Transverse colon (tissue), 4 donors: ENCODE data around the gene INAVA. TPM values are rescaled to one million over a fixed set of nuclear protein-coding genes. Genes with fewer than 3 reads are reported as not detected.
"Not testable (repeated sequence)": the region's sequence is repeated elsewhere in the genome, so short reads cannot be mapped to it uniquely, and the experiment has no call there.

Experiments used
- DNase-seq: peaks from one replicate; pipeline ENCODE4 v3.0.0-alpha.2; 2019
- H3K27ac ChIP-seq, 4 donors: fragments of 200-600 bp; sonication (generic); 2 replicates each; pipeline ENCODE4 v1.5.1; 2016 to 2018; ENCODE audit warnings: inconsistent platforms in 4 of 4
- H3K27me3 ChIP-seq: fragments of 200-600 bp; sonication (generic); 2 replicates; pipeline ENCODE4 v1.5.1; 2017; ENCODE audit warnings: inconsistent platforms
- H3K36me3 ChIP-seq, 4 donors: fragments of 200-600 bp; sonication (generic); 2 replicates each; pipeline ENCODE4 v1.5.1; 2017 to 2019; ENCODE audit warnings: inconsistent platforms in 4 of 4
- H3K4me1 ChIP-seq, 4 donors: fragments of 200-600 bp; sonication (generic); 2 replicates each; pipeline ENCODE4 v1.5.1; 2017 to 2020; ENCODE audit warnings: inconsistent platforms in 4 of 4
- H3K4me3 ChIP-seq, 4 donors: fragments of 200-600 bp; sonication (generic); 1 replicate in 1 of 4; 2 replicates in 3 of 4; pipeline versions ENCODE4 v1.5.1 to v1.6.1; 2017 to 2019; ENCODE audit warnings: inconsistent platforms in 4 of 4
- H3K9me3 ChIP-seq, 2 donors: fragments of 200-600 bp; sonication (generic); 2 replicates each; pipeline ENCODE4 v1.5.1; 2017 to 2019; ENCODE audit warnings: inconsistent platforms in 2 of 2
- EP300 ChIP-seq: sonication (generic); formaldehyde crosslinking; IDR thresholded peaks from one replicate; pipeline ENCODE4 v1.6.1; 2017; ENCODE audit warnings: antibody characterized with exemption, low read depth
- POLR2A ChIP-seq: fragments of 450-650 bp; IDR thresholded peaks from one replicate; pipeline ENCODE4 v1.6.1; 2016; ENCODE audit warnings: antibody characterized with exemption, mild to moderate bottlenecking, moderate library complexity
- POLR2AphosphoS5 ChIP-seq, 3 donors: sonication (generic); formaldehyde crosslinking; IDR thresholded peaks; one replicate each; pipeline ENCODE4 v1.6.1; 2016; ENCODE audit warnings: antibody characterized with exemption in 3 of 3
- WGBS, 2 donors: methylation state at CpG; one replicate each; pipeline ENCODE4 v1.1.5; 2018; ENCODE audit warnings: low coverage in 1 of 2; 5-methylcytosine and 5-hydroxymethylcytosine counted together
- in situ Hi-C, 4 donors: fragments of 200-750 bp; cut with MboI; loops; one replicate each; pipeline versions ENCODE4 v1.15.0 to v1.15.1; 2017; ENCODE audit warnings: low sequenced_read_pairs in 3 of 4, low pct_ligation_motif_present in 1 of 4, low pct_unique_long_range_greater_than_20kb in 1 of 4
- intact Hi-C: fragments of 100-400 bp; cut with DNase I; formaldehyde crosslinking; loops from one replicate; pipeline ENCODE4 v1.15.1; 2023; ENCODE audit warnings: low total_unique reads
- total RNA-seq, 4 donors: library from RNA; depleted of rRNA; stranded (reverse); fragments of >200 nt; gene quantifications; one replicate each; pipeline ENCODE4 v1.1.0, GENCODE V29; 2016
- TF ChIP-seq, protein P1 (sequence below), 5 experiments: fragments of 200-600 bp in 3 of 5; fragments of 450-650 bp in 2 of 5; sonication (generic) in 3 of 5; IDR thresholded peaks; 1 replicate in 2 of 5; 2 replicates in 3 of 5; pipeline ENCODE4 v1.5.1; 2016 to 2017; ENCODE audit warnings: antibody characterized with exemption in 5 of 5, inconsistent platforms in 3 of 5, mild to moderate bottlenecking in 2 of 5, moderate library complexity in 1 of 5

INAVA gene
- total RNA-seq, 4 donors from 2014 or later, result 139 to 609 (median 265) TPM

- H3K27me3 ChIP-seq, result no peaks in the 10 kb centered on the region
- no peaks in the 10 kb centered on the region for H3K9me3 ChIP-seq
- in situ Hi-C loops, result no loop called here
- H3K36me3 ChIP-seq, result no peaks in the 10 kb centered on the region
- H3K4me1 ChIP-seq, result no peaks in the 10 kb centered on the region
- TF ChIP-seq POLR2A (no peak), POLR2AphosphoS5 (IDR thresholded peaks at IDR 0.05) (no peak), EP300 (no peak)
- TF ChIP-seq, protein P1, sequence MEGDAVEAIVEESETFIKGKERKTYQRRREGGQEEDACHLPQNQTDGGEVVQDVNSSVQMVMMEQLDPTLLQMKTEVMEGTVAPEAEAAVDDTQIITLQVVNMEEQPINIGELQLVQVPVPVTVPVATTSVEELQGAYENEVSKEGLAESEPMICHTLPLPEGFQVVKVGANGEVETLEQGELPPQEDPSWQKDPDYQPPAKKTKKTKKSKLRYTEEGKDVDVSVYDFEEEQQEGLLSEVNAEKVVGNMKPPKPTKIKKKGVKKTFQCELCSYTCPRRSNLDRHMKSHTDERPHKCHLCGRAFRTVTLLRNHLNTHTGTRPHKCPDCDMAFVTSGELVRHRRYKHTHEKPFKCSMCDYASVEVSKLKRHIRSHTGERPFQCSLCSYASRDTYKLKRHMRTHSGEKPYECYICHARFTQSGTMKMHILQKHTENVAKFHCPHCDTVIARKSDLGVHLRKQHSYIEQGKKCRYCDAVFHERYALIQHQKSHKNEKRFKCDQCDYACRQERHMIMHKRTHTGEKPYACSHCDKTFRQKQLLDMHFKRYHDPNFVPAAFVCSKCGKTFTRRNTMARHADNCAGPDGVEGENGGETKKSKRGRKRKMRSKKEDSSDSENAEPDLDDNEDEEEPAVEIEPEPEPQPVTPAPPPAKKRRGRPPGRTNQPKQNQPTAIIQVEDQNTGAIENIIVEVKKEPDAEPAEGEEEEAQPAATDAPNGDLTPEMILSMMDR (IDR thresholded peaks at IDR 0.05), result no peak
- 96% methylated on average over 11 of the region's 11 CpGs; no CpG with 5 or more reads in 1 of the 2 donors for WGBS, 2 donors
- no peak overlapping the region for H3K4me3 ChIP-seq
- no peak for DNase-seq
- intact Hi-C loops, result no loop called here
- no peak overlapping the region for H3K27ac ChIP-seq
Measured at GRCh38 chr1:200958597-200958996, 63.9 kb downstream of the INAVA start.

DNA sequence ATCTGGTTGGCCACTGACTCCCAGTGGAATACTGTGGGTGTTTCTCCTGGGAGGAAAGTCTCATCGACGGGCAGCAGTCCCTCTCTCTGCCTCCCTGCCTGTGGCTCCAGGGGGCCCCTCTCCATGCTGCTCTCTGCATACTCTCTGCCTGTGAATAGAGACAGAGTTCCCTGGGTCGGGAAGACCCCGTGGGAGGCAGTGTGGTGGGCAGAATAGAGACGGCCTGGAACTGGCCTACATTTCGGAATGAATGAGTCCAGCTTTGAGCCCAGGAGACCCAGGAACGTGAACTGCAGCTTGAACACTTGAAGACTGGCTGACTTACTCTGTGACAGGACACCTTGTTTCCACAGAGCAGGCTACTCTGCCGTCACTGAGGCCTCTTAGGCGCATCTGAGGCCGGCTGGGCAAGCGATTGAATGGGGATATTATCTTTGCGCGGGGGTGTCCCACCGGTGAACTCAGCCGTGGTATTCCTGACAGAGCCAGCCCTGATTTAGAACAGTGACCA is 64.8 kb downstream of the INAVA start:
- no peak for DNase-seq
- in situ Hi-C loops, result no loop called here
- H3K4me1 ChIP-seq, result no peaks in the 10 kb centered on the region
- H3K4me3 ChIP-seq, result no peak overlapping the region
- no peak overlapping the region for H3K27ac ChIP-seq
- no peak for TF ChIP-seq POLR2AphosphoS5 (IDR thresholded peaks at IDR 0.05)
- TF ChIP-seq, protein P1 (IDR thresholded peaks at IDR 0.05), result no peak
- no peak for TF ChIP-seq EP300
- no peak for TF ChIP-seq POLR2A
- H3K27me3 ChIP-seq, result no peaks in the 10 kb centered on the region
- no peaks in the 10 kb centered on the region for H3K36me3 ChIP-seq
- WGBS, 2 donors, result 81% methylated on average over 15 of the region's 15 CpGs; no CpG with 5 or more reads in 1 of the 2 donors
- intact Hi-C loops, result no loop called here
- no peaks in the 10 kb centered on the region for H3K9me3 ChIP-seq

GRCh38 chr1:200960236-200960947 is 65.7 kb downstream of the INAVA start:
- Histone ChIP-seq H3K9me3 (no peaks in the 10 kb centered on the region), H3K36me3 (no peaks in the 10 kb centered on the region), H3K27ac (no peak overlapping the region), H3K27me3 (no peaks in the 10 kb centered on the region), H3K4me3 (no peak overlapping the region), H3K4me1 (no peaks in the 10 kb centered on the region)
- 56 to 65% methylated on average over 3 to 9 of the region's 9 CpGs for WGBS, 2 donors
- DNase-seq, result no peak
- in situ Hi-C loops, result no loop called here
- TF ChIP-seq, protein P1 (IDR thresholded peaks at IDR 0.05), result no peak
- TF ChIP-seq POLR2A (no peak), EP300 (no peak), POLR2AphosphoS5 (IDR thresholded peaks at IDR 0.05) (no peak)
- intact Hi-C loops, result no loop called here

DNA sequence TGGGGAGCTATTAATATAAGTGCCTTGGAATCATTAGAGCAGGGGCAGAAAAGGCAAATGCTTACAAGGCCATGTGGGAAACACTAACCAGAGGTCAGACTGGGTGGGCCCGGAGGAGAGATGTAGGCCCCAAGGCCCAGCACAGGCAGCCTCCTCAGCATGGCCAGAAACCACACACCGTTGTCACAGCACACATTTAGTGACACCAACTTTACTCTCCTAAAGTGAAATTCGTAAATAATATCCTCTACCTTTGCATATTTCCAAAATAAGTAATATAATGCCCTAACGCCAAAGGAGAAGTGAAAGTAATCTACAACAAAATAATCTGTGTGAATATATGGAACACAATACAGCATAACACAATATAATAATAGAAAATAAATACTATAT is 66.2 kb downstream of the INAVA start:
- intact Hi-C loops (no loop called here), in situ Hi-C loops (no loop called here)
- H3K36me3 ChIP-seq, result no peaks in the 10 kb centered on the region
- no peaks in the 10 kb centered on the region for H3K4me1 ChIP-seq
- H3K27ac ChIP-seq, result no peak overlapping the region
- H3K9me3 ChIP-seq, result no peaks in the 10 kb centered on the region
- WGBS, 2 donors, result 76 to 90% methylated on average over 3 to 4 of the region's 4 CpGs
- no peaks in the 10 kb centered on the region for H3K27me3 ChIP-seq
- no peak for DNase-seq
- H3K4me3 ChIP-seq, result no peak overlapping the region
- TF ChIP-seq POLR2A (no peak), EP300 (no peak), POLR2AphosphoS5 (IDR thresholded peaks at IDR 0.05) (no peak)
- TF ChIP-seq, protein P1 (IDR thresholded peaks at IDR 0.05), result no peak

DNA sequence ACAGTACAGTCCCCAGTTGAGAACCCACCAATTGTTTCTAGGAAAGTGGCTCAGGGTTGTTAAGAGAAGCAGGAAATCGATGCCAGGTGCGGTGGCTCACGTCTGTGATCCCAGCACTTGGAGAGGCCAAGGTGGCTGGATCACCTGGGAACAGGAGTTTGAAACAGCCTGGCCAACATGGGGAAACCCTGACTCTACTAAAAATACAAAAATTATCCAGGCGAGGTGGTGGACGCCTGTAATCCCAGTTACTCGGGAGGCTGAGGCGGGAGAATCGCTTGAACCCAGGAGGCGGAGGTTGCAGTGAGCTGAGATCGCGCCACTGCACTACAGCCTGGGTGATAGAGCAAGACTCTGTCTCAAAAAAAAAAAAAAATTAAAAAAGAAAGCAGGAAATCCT is 67.5 kb downstream of the INAVA start:
- intact Hi-C loops, H3K9me3 ChIP-seq, H3K4me1 ChIP-seq, H3K4me3 ChIP-seq, H3K27me3 ChIP-seq, DNase-seq, H3K36me3 ChIP-seq, H3K27ac ChIP-seq, in situ Hi-C loops: not testable (repeated sequence)
- 95 to 99% methylated on average over 8 to 11 of the region's 11 CpGs for WGBS, 2 donors
